GM18870 (cell line): Measurements from ENCODE around the gene AK4.
"Not testable (repeated sequence)": the region's sequence is repeated elsewhere in the genome, so short reads cannot be mapped to it uniquely, and the experiment has no call there.

ENCODE experiments used
- ATAC-seq: cut with Tn5 transposase; IDR thresholded peaks from one replicate; pipeline ENCODE4 v1.9.1; 2021; ENCODE audit warnings: moderate library complexity; ENCODE audit not compliant: unreplicated experiment

Gene AK4

DNA sequence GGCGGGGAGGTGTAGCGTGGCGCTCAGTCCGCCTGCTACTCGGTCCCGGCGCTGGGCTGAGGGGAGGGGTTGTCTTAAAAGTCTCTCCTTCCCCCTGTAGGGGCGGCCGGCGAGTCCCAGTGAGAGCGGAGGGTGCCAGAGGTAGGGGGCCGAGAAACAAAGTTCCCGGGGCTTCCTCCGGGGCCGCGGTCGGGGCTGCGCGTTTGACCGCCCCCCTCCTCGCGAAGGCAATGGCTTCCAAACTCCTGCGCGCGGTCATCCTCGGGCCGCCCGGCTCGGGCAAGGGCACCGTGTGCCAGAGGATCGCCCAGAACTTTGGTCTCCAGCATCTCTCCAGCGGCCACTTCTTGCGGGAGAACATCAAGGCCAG lies at the start of gene AK4:
TSS of gene AK4 (plus strand) at position 26 of the 370 bp plus-strand sequence. CDS start at position 231, 205 bp downstream.
- ATAC-seq: not testable (repeated sequence)

DNA sequence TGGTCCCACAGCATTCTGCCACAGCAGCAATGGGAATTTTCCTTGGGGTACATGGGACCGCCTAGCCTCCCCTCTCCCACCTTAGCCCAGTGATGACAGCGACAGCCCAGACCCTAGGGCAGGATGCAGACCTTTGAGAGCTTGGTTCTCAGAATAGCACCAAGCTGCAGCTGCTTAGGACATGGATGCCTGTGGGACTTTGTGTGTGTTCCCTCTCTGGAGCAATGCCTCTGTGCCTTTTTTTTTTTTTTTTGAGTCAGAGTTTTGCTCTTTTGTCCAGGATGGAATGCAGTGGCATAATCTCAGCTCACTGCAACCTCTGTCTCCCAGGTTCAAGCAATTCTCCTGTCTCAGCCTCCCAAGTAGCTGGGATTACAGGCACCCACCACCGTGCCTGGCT lies 44.2 kb upstream of the AK4 start:
- no peak for ATAC-seq

DNA sequence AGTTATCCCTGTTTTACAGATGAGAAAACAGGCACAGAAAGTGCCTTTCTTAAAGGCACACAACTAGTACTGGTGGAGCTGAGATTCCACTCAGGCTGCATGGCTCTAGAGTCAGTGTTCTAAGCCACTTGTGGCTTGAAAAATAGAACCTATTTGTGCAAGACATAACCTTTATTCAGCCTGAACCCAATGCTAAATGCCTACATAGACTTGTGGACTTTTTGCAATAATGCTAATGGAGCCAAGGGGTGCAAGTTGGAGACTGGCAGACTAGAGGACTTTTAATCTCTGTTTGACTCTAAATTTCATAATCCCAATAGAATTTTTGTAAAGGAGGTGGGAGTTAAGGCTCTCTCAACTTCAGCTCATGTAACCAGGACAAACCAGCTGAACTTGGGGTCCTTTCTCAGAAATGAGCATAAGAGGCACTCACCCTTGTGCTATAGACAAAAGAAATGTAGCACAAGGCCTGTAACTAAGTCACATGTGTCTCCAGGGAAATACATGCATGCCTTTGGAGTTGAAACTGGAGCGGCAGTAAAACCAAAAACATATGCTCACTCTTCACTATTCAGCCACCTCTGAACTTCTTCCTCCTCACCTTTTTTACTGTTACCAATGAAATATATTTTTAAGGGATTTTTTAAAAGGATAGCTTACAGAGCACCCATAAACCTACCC lies 43.0 kb upstream of the AK4 start:
- ATAC-seq: no peak

DNA sequence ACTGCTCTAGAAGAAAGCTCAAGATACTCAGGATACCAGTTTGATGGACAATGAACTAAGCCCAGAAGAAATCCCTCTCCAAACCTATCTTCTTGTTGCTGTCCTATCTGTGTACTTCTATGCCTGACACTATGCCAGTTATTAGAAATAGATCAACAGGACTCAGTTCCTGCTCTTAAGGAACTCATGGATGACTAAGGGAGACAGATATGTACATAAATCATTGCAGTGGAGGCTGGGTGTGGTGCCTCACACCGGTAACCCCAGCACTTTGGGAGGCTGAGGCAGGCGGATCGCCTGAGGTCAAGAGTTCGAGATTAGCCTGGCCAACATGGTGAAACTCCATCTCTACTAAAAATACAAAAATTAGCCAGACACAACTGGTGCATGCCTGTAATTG lies 42.4 kb upstream of the AK4 start:
- ATAC-seq: no peak

DNA sequence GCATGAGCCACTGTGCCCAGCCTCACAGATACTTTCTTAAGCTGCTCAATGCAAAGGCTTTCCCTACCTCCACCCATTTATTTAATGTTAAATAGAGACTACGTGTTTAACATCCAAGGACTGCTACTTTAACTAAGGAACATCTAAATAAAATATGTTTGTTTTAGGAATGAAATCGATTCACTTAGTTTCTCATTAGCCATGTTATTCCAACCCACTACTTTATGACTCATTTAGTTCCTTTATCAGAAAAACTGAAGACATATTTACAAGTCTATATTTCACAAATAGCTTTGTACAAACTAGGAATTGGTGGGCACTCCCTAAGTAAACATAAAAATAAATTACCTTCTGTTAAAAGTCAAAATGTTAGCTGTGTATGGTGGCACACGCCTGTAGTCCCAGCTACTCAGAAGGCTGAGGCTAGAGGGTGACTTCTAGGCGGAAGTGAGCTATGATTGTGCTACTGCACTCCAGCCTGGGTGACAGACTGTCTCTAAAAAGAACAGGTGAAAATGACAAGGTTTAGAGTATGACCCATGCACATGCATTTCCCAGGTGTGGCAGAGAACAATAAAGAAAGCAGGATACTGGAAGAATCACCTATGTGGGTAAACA lies 39.9 kb upstream of the AK4 start:
- ATAC-seq: no peak

DNA sequence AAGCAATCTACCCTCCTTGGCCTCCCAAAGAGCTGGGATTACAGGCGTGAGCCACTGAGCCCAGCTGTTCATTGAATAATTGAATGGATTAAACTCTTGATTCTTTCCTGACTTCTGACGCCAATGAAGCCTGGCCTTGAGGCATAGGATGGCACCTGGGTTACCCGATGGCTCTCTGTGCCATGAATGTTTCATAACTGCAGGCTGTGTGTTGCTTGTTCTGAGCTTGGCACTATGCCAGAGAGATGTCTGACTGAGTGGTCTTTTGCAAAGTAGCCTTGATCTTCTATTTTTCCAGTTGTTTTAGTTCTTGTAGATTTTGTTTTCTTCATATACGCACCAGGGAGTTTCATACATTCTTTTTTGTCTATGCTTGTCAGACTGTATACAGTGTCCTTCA lies 38.5 kb upstream of the AK4 start:
- no peak for ATAC-seq

DNA sequence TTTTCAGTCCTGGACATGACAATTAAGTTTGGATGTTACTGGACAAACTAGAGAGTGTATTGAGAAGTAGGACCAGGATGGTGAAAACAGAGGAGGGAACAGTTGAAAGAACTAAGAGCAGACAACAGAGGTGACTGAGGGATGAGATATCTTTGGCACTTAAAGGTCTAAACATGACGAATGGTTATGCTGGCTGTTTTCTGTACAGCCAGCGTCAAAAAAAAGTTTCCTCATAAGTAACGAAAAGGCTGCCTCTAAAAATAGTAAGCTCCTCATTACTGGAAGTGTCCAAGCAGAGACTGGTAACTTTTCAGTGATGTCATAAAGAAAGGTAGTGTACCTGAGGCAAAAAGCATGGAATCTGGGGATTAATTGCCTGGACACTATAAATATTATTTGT lies 35.2 kb upstream of the AK4 start:
- ATAC-seq: no peak

DNA sequence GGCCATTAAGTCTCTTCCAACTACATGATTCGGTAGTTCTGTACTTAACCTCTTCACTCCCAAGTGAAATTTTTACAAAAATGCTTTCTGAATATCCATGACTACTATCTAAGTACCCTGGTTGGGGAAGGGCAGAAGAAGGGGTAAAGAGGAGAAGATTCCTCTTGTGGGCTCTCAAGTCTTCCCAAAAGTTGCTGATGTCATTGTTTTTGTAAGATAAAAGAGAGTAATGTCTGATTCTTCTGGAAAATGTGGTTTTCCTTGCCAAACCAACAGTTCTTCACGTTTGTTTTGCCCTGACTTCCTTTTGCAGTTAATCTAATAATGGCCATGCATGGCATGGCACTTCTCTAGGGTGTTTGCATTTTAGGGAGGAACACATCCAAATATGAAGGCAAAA lies 34.7 kb upstream of the AK4 start:
- ATAC-seq: no peak

DNA sequence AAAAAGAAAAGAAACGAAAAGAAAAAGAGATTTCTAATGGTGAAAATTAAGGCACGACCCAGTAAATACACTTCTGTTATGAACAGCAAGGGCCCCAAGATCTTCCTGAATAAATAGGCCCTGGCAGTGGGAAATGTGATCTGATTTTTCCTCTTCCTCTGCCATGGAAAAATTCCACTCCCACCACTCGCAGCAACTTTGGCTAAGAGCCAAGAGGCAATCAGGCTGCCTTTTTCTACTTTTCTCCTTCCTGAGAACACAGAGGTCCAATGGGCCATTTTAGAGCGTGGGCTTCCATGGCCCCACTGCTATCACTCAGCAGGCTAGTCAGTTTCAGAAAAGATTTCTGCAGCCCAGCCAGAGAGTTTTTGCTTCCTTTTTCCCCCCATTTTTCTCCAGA lies 33.7 kb upstream of the AK4 start:
- ATAC-seq: no peak

DNA sequence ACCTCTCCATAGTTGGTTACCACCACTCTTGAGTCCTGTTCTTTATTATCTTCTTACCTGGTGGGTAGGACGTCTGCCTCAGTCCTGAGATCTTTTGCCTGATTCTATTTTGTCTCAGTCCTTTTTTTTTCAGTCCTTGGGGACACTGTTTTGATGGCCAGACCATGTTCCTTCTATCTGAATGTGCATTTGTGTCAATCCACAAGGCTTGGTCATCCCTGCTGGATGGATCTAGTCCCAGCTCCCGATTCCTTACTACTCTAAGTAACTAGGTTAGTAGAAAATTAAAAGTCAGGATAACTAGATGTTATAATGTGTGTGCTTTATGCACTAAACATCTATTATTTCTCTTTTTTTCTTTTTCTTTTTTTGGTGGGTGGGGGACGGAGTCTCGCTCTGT lies 28.1 kb upstream of the AK4 start:
- ATAC-seq: no peak

DNA sequence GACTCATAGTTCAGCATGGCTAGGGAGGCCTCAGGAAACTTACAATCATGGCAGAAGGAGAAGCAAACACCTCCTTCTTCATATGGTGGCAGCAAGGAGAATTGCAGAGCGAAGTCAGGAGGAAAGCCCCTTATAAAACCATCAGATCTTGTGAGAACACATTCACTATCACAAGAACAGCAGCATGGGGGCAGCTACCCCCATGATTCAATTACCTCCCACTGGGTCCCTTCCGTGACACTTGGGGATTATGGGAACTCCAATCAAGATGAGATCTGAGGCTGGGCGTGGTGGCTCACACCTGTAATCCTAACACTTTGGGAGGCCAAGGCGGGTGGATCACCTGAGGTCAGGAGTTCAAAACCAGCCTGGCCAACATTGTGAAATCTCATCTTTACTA lies 18.9 kb upstream of the AK4 start:
- not testable (repeated sequence) for ATAC-seq

DNA sequence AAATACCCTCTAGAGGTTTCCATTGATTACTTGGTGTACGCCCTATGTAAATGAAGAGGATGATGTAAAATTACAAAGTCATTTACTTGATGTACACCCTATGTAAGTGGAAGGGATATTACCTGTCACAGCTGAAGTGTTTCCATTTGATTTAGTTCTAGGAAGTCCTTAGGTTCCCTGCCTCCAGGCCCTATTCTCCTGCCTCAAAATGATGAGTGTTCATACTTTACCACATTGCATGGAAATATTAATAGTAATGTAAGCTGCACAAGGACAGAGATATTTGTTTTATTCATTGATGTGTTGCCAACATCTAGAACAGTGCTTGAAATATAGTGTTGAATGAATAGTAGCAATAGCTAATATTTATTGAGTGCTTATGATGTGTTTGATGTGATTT lies 9.5 kb upstream of the AK4 start:
- no peak for ATAC-seq

DNA sequence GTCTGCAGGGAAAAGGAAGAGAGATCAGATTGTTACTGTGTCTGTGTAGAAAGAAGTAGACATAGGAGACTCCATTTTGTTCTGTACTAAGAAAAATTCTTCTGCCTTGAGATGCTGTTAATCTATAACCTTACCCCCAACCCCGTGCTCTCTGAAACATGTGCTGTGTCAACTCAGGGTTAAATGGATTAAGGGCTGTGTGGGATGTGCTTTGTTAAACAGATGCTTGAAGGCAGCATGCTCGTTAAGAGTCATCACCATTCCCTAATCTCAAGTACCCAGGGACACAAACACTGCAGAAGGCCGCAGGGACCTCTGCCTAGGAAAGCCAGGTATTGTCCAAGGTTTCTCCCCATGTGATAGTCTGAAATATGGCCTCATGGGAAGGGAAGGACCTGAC lies 8.2 kb upstream of the AK4 start:
- ATAC-seq: not testable (repeated sequence)

DNA sequence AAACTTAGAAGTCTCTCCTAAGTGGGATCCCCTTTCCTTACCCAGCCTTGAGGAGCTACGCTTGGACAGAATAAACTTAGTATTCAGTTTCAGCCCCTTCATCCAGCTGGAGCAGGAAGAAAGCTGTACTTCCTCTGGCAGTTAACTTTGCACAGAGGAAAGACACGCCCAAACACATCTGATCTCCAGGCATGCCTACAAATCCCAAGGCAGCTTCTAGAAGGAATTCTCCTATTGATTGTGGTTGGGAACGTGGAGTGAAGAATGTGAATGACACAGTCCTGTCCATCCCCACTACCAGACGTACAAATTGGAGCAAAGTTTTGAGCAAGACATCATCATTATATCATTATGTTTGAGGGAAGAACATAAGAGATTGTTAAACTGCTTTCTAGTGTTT lies 6.6 kb upstream of the AK4 start:
- no peak for ATAC-seq

DNA sequence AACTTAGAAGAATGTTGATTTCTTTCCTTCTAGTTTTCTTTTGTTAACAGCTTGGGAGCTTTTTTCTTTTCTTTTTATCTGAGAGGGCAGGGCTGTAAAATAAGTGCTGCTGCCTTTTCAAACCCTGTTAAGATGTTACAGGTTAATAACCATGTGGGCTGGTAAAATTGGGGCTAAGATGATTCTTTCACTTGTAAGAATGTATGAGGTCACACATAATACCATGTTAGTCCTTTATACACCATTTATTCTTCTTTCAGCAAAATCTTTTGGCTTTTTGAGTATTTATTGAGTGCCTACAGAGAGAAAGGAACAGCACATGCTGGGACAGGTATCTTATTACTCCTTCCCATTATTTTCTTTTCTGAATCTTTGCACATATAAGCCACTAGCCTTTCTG lies 6.1 kb upstream of the AK4 start:
- no peak for ATAC-seq

DNA sequence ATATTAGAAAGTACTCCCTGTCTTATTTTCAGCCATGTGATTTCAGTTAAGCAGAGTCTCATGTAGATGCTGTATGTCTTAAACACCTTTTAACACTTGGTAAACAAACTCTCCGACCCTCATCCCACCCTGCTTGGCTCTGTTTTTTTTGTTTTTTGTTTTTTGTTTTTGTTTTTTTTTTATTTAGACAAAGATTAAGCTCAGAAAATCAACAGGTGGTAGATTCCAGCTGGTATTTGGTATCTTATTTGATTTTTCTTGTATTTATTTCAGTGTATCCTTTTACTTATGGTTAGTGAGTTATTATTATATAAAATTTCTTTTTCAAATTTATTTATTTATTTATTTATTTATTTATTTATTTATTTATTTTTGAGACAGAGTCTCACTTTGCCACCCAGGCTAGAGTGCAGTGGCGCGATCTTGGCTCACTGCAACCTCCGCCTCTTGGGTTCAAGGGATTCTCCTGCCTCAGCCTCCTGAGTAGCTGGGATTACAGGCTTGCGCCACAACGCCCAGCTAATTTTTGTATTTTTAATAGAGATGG lies 4.8 kb upstream of the AK4 start:
- ATAC-seq: not testable (repeated sequence)

DNA sequence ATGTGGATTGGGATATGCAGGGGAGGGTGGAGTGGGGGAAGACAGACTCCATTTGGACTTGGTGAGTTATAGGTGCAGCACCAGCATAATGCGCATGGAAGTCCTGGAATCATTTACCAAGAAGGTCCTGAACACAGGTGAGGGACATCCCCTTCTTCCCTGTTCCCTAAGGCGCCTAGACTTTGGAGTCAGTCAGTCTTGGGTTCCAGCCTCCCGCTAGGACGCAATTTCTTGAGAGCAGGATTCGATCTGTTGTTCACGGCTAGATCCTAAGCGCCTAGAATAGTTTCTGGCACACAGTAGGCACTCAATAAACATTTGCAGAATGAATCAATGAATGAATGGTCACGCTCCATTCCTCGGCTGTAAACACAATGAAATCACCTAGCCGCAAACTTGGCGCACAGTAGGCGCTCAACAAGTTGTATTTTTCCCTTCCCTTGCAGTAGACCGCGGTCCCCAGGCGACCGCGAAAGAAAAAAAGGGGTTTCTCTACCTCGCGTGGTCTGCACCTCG lies 1.0 kb upstream of the AK4 start:
- ATAC-seq: no peak

DNA sequence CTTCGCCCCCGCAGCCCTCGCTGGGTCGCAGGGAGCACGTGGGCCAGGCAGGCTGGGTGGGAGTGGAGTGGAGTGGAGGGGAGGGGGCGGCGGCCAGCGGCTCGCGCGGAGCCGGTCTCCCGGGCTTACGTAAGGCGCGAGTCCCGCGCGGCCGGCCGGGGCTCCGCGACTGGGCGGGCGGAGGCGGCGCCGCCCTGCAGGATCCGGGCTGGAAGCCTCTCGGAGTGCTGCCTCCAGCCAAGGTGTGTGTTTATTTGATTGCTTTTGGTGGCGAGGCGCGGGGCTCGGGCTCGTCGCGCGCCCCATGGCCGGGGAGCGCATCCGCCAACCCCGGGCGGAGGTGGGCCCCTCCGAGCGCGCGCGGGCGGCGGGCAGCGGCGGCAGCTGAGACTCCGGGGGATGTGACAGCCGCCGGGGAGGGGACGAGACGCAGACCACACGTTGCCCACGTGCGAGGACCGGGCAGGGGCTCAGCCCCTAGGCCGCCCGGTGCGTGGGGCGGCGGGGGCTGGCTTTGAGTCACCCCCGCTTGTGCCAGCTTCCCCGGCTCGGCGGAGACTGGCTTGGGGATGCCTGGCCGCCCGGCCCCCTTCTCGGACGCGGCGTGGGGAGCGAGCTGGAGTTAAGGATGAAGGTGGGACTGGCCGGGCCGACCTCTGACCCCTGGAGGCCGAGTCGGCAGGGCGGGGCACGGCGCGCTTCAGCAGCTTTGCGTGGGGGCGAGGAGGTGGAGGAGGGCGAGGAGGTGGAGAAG lies 402 bp upstream of the AK4 start:
- ATAC-seq: no peak

DNA sequence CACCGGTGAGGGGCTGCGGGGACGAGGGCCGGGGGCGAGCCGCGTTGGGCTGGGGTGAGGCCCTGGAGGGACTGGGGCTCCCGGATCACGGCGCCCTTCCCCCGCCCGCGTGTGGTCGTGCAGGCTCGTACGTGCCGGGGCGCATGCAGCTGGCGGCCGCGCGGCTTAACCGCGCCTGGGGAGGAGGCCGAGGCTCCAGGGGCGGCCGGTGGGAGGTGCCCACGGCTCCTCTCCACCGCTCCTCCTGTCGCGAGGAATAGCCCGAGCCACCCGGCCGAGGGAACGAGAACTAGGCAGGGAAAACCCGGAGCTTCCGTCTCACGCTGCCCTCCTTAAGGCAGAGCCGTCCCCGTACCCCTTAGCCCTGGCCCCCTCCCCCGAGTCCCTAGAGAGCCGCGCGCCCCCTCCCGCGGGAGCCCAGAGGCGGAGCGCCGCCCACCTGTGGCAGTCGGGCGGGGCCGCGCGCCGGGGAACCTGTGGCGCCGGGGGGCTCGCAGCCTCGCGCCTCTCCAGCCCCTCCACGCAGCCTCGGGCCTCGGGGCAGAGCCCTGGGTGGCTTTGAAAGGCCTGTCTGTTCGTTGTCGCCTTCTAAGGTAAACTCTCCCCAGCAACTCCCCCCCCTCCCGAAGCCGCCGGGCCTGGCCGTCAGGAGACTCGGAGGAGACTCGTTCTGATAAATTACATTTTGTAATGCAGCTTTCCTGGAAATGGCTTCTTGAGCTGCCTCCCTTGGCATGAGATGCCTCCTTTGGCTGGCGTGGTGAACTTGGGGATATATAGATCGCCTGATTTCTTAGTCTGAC lies 746 bp downstream of the AK4 start:
- no peak for ATAC-seq

DNA sequence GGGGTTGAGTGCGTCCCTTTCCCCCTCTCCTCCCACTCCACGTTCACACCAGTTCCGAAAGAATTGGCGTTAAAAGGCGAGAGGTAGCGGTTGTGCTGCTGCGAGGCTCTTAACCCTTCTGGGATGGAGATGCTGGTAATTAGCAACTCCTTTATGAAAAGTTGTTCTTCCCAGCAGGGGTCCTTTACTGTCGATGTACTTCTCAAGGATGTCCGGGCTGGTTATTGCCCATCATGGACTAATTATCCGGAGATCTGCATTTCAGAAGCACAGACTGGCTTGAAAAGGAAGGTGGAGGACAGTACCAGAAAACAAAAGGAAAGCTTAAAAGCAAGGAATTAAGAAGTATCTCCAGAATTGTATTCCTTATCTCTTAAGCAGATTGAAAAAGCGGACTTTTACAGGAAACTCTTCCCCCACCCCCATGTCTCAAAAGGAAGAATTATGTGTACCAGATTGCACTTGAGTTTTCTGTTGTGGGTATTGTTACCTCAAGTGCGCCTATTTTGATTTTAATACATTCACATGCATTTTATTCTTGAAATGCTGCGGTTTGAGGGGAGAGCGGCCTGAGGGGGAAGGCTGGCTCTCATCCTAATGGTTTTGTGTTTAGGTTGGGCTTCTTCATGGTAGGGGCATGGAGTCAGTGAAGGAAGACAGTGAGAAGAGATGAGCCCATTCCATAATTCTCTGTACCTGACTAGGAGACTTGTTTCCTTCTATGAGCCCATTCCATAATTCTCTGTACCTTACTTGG lies 1.5 kb downstream of the AK4 start:
- ATAC-seq: no peak
